ENCODE results near the gene ANGPTL4. TPM values are rescaled to one million over a fixed set of nuclear protein-coding genes. Genes with fewer than 3 reads are reported as not detected.
A peak's percentile ranks its signal among the peaks of the same experiment; 100 is the strongest.

The ANGPTL4 gene
- total and polyA plus RNA-seq, 9 of the 15 experiments (the other 6 are each of a cell fraction or from before 2014, with no cell fraction given): 0.05 to 0.77 (median 0.22) TPM; not detected in 4

GRCh38 chr19:8321067-8321985 lies 42.6 kb upstream of the ANGPTL4 start, which contains the start of the genes NDUFA7 and RPS28 (continued):
- TF ChIP-seq NR3C1 (CRISPR knock-in tag; IDR thresholded peaks at IDR 0.05): no peak
- TF ChIP-seq, protein P1, sequence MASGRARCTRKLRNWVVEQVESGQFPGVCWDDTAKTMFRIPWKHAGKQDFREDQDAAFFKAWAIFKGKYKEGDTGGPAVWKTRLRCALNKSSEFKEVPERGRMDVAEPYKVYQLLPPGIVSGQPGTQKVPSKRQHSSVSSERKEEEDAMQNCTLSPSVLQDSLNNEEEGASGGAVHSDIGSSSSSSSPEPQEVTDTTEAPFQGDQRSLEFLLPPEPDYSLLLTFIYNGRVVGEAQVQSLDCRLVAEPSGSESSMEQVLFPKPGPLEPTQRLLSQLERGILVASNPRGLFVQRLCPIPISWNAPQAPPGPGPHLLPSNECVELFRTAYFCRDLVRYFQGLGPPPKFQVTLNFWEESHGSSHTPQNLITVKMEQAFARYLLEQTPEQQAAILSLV (tag; IDR thresholded peaks at IDR 0.05): no peak
- no peak for TF ChIP-seq ELF2 (CRISPR knock-in tag; IDR thresholded peaks at IDR 0.05)
- TF ChIP-seq, protein P2, sequence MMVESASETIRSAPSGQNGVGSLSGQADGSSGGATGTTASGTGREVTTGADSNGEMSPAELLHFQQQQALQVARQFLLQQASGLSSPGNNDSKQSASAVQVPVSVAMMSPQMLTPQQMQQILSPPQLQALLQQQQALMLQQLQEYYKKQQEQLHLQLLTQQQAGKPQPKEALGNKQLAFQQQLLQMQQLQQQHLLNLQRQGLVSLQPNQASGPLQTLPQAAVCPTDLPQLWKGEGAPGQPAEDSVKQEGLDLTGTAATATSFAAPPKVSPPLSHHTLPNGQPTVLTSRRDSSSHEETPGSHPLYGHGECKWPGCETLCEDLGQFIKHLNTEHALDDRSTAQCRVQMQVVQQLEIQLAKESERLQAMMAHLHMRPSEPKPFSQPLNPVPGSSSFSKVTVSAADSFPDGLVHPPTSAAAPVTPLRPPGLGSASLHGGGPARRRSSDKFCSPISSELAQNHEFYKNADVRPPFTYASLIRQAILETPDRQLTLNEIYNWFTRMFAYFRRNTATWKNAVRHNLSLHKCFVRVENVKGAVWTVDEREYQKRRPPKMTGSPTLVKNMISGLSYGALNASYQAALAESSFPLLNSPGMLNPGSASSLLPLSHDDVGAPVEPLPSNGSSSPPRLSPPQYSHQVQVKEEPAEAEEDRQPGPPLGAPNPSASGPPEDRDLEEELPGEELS (CRISPR knock-in tag; IDR thresholded peaks at IDR 0.05; ENCODE audit: borderline replicate concordance): no peak
- 0 out of 2 replicates have a peak, but pooled peaks have one; percentile 34 for TF ChIP-seq NR2C1 (IDR thresholded peaks at IDR 0.05)
- TF ChIP-seq NR2C1 (tag; IDR thresholded peaks at IDR 0.05): no peak
- TF ChIP-seq ADNP (tag; IDR thresholded peaks at IDR 0.05): no peak
- TF ChIP-seq SMARCA5 (IDR thresholded peaks at IDR 0.05): no peak
- no peak for TF ChIP-seq SMAD2 (IDR thresholded peaks at IDR 0.05; ENCODE audit: low read depth, low read length)
- no peak for TF ChIP-seq KDM2B (CRISPR knock-in tag; IDR thresholded peaks at IDR 0.05)
- TF ChIP-seq, protein P3, sequence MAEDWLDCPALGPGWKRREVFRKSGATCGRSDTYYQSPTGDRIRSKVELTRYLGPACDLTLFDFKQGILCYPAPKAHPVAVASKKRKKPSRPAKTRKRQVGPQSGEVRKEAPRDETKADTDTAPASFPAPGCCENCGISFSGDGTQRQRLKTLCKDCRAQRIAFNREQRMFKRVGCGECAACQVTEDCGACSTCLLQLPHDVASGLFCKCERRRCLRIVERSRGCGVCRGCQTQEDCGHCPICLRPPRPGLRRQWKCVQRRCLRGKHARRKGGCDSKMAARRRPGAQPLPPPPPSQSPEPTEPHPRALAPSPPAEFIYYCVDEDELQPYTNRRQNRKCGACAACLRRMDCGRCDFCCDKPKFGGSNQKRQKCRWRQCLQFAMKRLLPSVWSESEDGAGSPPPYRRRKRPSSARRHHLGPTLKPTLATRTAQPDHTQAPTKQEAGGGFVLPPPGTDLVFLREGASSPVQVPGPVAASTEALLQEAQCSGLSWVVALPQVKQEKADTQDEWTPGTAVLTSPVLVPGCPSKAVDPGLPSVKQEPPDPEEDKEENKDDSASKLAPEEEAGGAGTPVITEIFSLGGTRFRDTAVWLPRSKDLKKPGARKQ (CRISPR knock-in tag; IDR thresholded peaks at IDR 0.05): no peak
- no peak; the same call in 1 of the 2 replicates for TF ChIP-seq ZNF445 (CRISPR knock-in tag; IDR thresholded peaks at IDR 0.05; ENCODE audit: low read depth)
- TF ChIP-seq ZNF77 (CRISPR knock-in tag; IDR thresholded peaks at IDR 0.05): no peak
- TF ChIP-seq ESRRA (IDR thresholded peaks at IDR 0.05; ENCODE audit: borderline replicate concordance, low read depth): peak; percentile 62; the same call in 1 of the 2 replicates
- TF ChIP-seq MCM5 (IDR thresholded peaks at IDR 0.05; ENCODE audit: low read depth): no peak
- peak; percentile 70; the same call in 1 of the 2 replicates for TF ChIP-seq GABPB1 (CRISPR knock-in tag; IDR thresholded peaks at IDR 0.05)
- no peak; the same call in 1 of the 2 replicates for TF ChIP-seq TCF7 (IDR thresholded peaks at IDR 0.05; ENCODE audit: borderline replicate concordance)
- TF ChIP-seq NUFIP1 (IDR thresholded peaks at IDR 0.05; ENCODE audit: partially characterized antibody): no peak
- TF ChIP-seq, protein P4, sequence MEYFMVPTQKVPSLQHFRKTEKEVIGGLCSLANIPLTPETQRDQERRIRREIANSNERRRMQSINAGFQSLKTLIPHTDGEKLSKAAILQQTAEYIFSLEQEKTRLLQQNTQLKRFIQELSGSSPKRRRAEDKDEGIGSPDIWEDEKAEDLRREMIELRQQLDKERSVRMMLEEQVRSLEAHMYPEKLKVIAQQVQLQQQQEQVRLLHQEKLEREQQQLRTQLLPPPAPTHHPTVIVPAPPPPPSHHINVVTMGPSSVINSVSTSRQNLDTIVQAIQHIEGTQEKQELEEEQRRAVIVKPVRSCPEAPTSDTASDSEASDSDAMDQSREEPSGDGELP (CRISPR knock-in tag; IDR thresholded peaks at IDR 0.05; ENCODE audit: borderline replicate concordance): peak; percentile 61
- TF ChIP-seq ZBTB12 (CRISPR knock-in tag; IDR thresholded peaks at IDR 0.05): peak; percentile 94
- TF ChIP-seq ZNF586 (CRISPR knock-in tag; conservative IDR thresholded peaks at IDR 0.05): no peak
- TF ChIP-seq HNRNPH1 (optimal IDR thresholded peaks at IDR 0.05; ENCODE audit: low read depth, low read length): no peak
- TF ChIP-seq FOXP1 (CRISPR knock-in tag; IDR thresholded peaks at IDR 0.05): no peak
